Thyroid gland (tissue), 4 donors: ENCODE data around the gene ALDH1B1. TPM values are rescaled to one million over a fixed set of nuclear protein-coding genes. Genes with fewer than 3 reads are reported as not detected.

ENCODE experiments used
- DNase-seq, 2 donors: peaks; one replicate each; pipeline ENCODE4 v3.0.0-alpha.2; 2019
- H3K27ac ChIP-seq, 3 donors: fragments of 200-600 bp; sonication (generic); 1 replicate in 2 of 3; 2 replicates in 1 of 3; pipeline ENCODE4 v1.5.1; 2016 to 2019; ENCODE audit warnings: mild to moderate bottlenecking in 1 of 3, moderate library complexity in 1 of 3
- H3K27me3 ChIP-seq: fragments of 200-600 bp; sonication (generic); one replicate; pipeline ENCODE4 v1.5.1; 2019
- H3K36me3 ChIP-seq, 2 donors: fragments of 200-600 bp; sonication (generic); one replicate each; pipeline ENCODE4 v1.5.1; 2016 to 2019
- H3K4me1 ChIP-seq, 2 donors: fragments of 200-600 bp; sonication (generic); one replicate each; pipeline ENCODE4 v1.5.1; 2017 to 2019
- H3K4me3 ChIP-seq, 3 donors: fragments of 200-600 bp; sonication (generic); replicated peaks in 1 of 3; 1 replicate in 2 of 3; 2 replicates in 1 of 3; pipeline ENCODE4 v1.5.1; 2016; ENCODE audit warnings: mild to moderate bottlenecking in 1 of 3
- H3K9me3 ChIP-seq: fragments of 200-600 bp; sonication (generic); one replicate; pipeline ENCODE4 v1.5.1; 2017
- POLR2A ChIP-seq, 2 donors: fragments of 450-650 bp; IDR thresholded peaks; one replicate each; pipeline ENCODE4 v1.6.1; 2017; ENCODE audit warnings: antibody characterized with exemption in 2 of 2, mild to moderate bottlenecking in 2 of 2, moderate library complexity in 1 of 2
- WGBS, 2 donors: methylation state at CpG; one replicate each; pipeline ENCODE4 v1.1.5; 2017; 5-methylcytosine and 5-hydroxymethylcytosine counted together
- intact Hi-C: fragments of 100-400 bp; cut with DNase I; formaldehyde crosslinking; loops from one replicate; pipeline ENCODE4 v1.15.1; 2023
- total RNA-seq, 4 donors: library from RNA; depleted of rRNA; stranded (reverse); fragments of >200 nt; gene quantifications; one replicate each; pipeline ENCODE4 v1.2.3, GENCODE V29; 2016
- TF ChIP-seq, protein P1 (sequence below), 6 experiments: fragments of 200-600 bp in 3 of 6; fragments of 450-650 bp in 3 of 6; sonication (generic) in 3 of 6; IDR thresholded peaks; one replicate each; pipeline ENCODE4 v1.5.1; 2016 to 2019; ENCODE audit warnings: antibody characterized with exemption in 6 of 6, mild to moderate bottlenecking in 2 of 6, inconsistent platforms in 1 of 6, moderate library complexity in 1 of 6

The ALDH1B1 gene
- total RNA-seq, 4 donors from 2014 or later, result 11.3 to 33.9 (median 22.8) TPM

DNA sequence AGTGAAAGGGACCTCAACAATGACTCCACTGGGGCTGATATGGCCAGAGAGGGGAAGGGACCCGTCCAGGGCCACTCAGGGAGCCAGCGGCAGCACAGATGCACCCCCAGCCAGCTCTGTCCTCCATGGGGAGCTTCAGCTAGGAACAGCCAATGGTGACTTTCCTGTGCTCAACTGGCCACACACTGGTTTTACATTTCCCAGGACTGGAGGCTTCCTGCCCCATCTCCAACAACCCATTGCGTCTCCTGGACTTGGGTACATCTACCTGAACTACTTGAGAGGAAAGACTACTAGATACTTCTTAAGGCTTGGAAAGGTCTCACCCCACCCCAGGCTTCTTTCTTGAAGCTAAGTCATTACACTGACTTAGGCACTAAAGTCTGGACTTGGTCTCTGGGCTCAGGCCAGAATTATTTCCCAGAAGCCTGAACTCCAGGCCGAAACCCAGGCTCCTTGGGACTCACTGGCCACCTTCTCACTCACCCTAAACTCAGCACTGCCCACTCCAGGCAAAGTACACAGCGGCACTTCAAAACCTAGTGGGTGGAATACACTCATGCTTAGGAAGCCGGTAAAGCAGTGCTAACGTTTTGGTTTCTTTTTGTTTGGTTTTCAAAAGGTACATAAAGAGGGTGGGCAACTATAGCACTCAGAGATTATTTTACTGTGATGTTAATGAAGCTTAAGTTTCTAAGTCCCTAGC lies 30.2 kb downstream of the ALDH1B1 start:
- 53 to 54% methylated on average over 7 of the region's 7 CpGs for WGBS, 2 donors
- no peaks in the 10 kb centered on the region for H3K27me3 ChIP-seq
- no peaks in the 10 kb centered on the region for H3K9me3 ChIP-seq
- DNase-seq, result peak; percentile 76
- peak overlapping the region in 1 of 3 donors; percentile 34 for H3K4me3 ChIP-seq
- H3K27ac ChIP-seq, result peak overlapping the region in 2 of 3 donors; percentile 60 to 74
- peaks cover 42 to 57% of the 10 kb centered on the region in 2 donors for H3K4me1 ChIP-seq
- intact Hi-C loops, result no loop called here
- TF ChIP-seq, protein P1, sequence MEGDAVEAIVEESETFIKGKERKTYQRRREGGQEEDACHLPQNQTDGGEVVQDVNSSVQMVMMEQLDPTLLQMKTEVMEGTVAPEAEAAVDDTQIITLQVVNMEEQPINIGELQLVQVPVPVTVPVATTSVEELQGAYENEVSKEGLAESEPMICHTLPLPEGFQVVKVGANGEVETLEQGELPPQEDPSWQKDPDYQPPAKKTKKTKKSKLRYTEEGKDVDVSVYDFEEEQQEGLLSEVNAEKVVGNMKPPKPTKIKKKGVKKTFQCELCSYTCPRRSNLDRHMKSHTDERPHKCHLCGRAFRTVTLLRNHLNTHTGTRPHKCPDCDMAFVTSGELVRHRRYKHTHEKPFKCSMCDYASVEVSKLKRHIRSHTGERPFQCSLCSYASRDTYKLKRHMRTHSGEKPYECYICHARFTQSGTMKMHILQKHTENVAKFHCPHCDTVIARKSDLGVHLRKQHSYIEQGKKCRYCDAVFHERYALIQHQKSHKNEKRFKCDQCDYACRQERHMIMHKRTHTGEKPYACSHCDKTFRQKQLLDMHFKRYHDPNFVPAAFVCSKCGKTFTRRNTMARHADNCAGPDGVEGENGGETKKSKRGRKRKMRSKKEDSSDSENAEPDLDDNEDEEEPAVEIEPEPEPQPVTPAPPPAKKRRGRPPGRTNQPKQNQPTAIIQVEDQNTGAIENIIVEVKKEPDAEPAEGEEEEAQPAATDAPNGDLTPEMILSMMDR (IDR thresholded peaks at IDR 0.05), result no peak
- TF ChIP-seq POLR2A (IDR thresholded peaks at IDR 0.05), result peak in 1 of 2 donors; percentile 19
- no peaks in the 10 kb centered on the region for H3K36me3 ChIP-seq

DNA sequence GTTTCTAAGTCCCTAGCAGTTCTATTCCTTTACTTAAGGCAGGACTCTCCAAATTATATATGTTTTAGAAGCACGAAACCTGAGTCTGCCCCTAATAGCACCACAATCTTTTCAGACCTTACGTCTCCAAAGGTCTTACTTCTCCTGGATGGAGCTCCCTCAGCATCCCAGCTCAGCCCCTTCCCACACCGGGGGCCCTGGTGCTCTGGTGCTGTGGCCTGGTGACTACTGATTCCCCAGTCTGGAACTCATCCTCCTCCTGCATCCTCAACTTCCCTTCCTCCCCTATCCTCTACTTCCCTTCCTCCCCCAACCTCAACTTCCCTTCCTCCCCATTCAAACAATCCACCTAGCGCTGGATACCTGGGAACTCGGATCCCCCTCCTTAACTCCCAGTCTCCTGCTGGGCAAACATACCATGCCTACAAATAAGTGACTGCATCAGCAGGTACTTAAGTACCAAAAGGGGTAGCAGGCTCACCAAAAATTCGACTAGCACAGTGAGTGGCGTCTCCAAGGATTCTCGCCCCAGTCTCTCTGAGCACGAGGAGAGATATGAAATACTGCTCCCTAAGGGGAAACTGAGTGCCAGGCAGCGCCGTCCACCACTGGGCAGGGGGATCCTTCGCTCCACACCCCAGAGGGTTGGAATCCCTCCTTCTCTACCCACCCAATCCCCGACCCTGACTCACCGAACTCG lies 30.9 kb downstream of the ALDH1B1 start:
- intact Hi-C loops, result no loop called here
- no peak for DNase-seq
- Histone ChIP-seq H3K9me3 (no peaks in the 10 kb centered on the region), H3K4me1 (peaks cover 35 to 50% of the 10 kb centered on the region in 2 donors), H3K27ac (peak overlapping the region; percentile 47 to 74 (median 60)), H3K4me3 (peak overlapping the region in 1 of 3 donors; percentile 34), H3K36me3 (no peaks in the 10 kb centered on the region), H3K27me3 (no peaks in the 10 kb centered on the region)
- WGBS, 2 donors, result 24 to 31% methylated on average over 12 to 14 of the region's 15 CpGs
- no peak for TF ChIP-seq POLR2A (IDR thresholded peaks at IDR 0.05)
- TF ChIP-seq, protein P1 (IDR thresholded peaks at IDR 0.05), result no peak

DNA sequence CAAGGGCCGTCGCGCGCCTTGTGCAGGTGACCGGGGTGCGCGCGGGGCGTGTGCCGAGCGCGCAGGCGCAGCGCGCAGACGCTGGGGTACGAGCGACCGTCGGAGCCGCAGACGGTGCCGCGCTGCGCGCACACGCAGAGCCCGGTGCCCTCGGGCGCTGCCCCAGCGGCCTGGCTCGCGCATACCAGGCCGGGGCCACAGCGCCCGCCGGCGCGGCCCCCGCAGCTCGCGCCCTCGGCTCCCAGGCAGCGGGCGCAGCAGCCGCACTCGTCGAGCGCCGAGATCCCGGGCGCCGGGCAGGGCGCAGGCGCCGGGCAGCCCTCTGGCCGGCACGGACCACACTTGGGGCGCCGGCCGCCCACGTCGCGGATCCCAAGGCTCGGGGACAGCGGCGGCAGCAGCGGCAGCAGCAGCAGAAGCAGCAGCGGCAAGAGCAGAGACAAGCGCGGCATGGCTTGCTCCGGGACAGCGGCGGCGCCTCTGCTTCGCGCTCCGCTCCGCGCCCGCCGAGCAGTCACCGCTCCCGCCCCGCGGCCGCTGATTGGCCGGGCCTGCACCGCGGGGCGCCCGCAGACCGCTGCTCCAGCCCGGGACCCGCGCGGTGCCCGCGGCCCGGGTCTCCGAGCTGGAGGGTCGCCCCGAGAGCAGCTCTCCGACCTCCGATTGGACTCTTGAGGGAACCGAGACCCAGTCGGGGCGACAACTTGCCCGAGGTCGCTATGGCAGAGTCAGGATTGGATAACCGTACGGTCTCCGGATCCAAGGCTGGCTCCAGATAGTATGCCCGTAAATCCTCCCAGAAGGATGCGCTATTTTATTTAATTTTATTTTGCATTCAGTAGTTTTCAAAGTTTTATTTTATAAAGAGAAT lies 31.7 kb downstream of the ALDH1B1 start, which contains the start of gene IGFBPL1:
Gene IGFBPL1, minus strand, starts transcription at position 482 of the 871 bp plus-strand sequence. Its CDS starts 30 bp downstream, at position 452.
- Histone ChIP-seq H3K4me3 (peak within 1 kb of the TSS in 1 of 3 donors; percentile 34), H3K27me3 (no peaks in the 10 kb centered on the region), H3K27ac (peak within 1 kb of the TSS; percentile 47 to 74 (median 60)), H3K36me3 (no peaks in the 10 kb centered on the region), H3K4me1 (peaks cover 29 to 42% of the 10 kb centered on the region in 2 donors), H3K9me3 (no peaks in the 10 kb centered on the region)
- intact Hi-C loops, result no loop called here
- TF ChIP-seq, protein P1 (IDR thresholded peaks at IDR 0.05), result no peak
- peak in 1 of 2 donors; percentile 63 for TF ChIP-seq POLR2A (IDR thresholded peaks at IDR 0.05)
- DNase-seq, result peak; percentile 44 to 45
- WGBS, 2 donors, result 2 to 6% methylated on average over 33 to 45 of the region's 115 CpGs

DNA sequence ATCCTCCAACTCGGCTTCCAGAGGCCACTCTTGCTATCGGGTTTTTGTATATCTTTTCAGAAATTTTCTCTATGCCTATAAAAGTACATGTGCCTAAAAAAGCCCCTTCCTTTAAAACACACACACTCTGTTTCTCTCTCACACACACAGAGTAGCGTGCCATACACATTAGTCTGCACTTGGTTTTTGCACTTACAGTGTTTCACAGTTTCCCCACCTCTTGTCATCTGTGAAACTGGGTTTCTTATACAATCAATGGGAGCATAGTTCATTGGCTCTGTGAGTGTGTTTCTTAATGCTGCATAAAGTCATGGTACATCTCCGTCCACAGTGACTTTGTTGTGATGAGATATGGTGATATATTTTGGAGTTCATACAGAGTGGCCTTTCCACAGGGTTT lies 32.4 kb downstream of the ALDH1B1 start:
- Histone ChIP-seq H3K9me3 (no peaks in the 10 kb centered on the region), H3K27ac (no peak overlapping the region), H3K36me3 (no peaks in the 10 kb centered on the region), H3K27me3 (no peaks in the 10 kb centered on the region), H3K4me3 (peak overlapping the region in 1 of 3 donors; percentile 34), H3K4me1 (peaks cover 25 to 35% of the 10 kb centered on the region in 2 donors)
- TF ChIP-seq, protein P1 (IDR thresholded peaks at IDR 0.05), result no peak
- WGBS, 2 donors, result 80 to 81% methylated on average over 4 of the region's 4 CpGs
- no peak for DNase-seq
- intact Hi-C loops, result no loop called here
